Articular chondrocyte of knee joint (primary cell): ENCODE measurements around the gene LAMTOR2. TPM values are rescaled to one million over a fixed set of nuclear protein-coding genes. Genes with fewer than 3 reads are reported as not detected.

Experiments used
- total RNA-seq: library from RNA; depleted of rRNA; stranded (reverse); fragments of >200 nt; gene quantifications from 2 replicates; pipeline ENCODE4 v1.2.3, GENCODE V29; 2012

LAMTOR2 gene
- total RNA-seq, result 35.1 and 35.9 TPM in 2 replicates

DNA sequence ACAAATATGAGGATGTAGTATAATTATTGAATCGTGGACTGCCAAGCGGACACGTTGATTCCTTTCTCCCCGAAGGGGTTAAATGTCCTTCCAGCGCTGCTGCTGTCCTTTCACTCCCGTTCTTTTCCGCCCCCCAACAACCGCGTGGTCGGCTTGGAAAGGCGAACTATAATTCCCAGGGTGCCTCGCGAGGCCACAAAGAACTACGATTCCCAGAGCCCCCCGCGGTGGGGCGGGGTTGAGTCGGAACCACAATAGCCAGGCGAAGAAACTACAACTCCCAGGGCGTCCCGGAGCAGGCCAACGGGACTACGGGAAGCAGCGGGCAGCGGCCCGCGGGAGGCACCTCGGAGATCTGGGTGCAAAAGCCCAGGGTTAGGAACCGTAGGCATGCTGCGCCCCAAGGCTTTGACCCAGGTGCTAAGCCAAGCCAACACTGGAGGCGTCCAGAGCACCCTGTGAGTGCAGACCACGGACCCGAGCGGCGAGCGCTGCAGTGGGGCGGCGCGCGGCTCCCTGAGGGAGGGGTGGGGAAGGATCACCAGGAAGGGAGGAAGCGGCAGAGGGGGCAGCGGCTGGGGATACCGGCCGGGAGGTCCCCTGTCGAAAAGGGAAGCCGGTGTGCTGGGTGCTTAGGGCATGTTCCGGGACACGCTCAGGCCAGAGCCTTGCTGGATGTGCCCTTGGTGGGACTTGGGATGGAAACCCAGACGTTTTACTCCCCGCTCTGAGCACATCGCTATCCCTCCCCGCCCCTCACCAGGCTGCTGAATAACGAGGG is at the start of gene LAMTOR2:
Gene LAMTOR2, plus strand, starts transcription at position 283 of the 781 bp plus-strand sequence. Its CDS starts 108 bp downstream, at position 391.

GRCh38 chr1:156020293-156021092 is 34.1 kb upstream of the LAMTOR2 start, which contains the start of gene SSR2:
Gene SSR2 (minus strand): TSS chr1:156020951. CDS start chr1:156020167, 784 bp downstream.

DNA sequence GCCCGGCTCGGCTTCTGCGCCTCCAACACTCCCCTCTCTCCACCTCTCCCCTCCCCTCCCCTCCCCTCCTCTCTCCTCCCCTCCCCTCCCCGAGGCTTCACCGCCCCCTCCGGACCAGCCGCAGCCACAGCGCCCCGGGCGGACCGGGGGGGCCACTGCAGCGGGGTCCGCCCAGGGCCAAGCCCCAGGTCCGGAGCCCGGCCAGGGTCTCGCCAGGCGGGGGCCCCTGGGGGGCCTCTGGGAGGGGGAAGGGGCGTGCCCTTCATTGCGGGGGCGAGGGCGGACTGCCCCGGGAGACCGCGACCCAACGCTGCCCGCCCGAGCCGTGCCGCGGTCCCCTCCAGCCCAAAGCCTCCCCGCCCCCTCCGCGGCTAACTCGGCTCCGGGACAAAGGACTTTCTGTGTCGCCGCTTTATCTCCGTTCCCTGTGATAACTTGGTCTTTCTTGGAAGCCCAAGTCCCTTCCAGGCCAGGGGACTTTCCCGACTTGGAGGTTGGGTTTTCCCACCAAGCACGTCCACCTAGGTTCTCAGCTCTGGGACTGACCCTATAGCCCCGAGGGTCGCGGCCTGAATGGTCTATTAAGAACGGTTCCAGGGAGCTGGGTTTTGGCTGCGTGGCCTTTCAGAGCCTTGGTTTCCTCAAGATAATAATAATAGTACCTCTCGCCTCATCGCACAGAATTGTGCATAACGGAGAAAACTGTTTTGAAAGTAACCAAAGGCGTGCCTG is 648 bp upstream of the LAMTOR2 start, which contains the start of gene UBQLN4:
Gene UBQLN4, minus strand, starts transcription at position 31 of the 732 bp plus-strand sequence. CDS start 97 bp downstream, outside the sequence.

DNA sequence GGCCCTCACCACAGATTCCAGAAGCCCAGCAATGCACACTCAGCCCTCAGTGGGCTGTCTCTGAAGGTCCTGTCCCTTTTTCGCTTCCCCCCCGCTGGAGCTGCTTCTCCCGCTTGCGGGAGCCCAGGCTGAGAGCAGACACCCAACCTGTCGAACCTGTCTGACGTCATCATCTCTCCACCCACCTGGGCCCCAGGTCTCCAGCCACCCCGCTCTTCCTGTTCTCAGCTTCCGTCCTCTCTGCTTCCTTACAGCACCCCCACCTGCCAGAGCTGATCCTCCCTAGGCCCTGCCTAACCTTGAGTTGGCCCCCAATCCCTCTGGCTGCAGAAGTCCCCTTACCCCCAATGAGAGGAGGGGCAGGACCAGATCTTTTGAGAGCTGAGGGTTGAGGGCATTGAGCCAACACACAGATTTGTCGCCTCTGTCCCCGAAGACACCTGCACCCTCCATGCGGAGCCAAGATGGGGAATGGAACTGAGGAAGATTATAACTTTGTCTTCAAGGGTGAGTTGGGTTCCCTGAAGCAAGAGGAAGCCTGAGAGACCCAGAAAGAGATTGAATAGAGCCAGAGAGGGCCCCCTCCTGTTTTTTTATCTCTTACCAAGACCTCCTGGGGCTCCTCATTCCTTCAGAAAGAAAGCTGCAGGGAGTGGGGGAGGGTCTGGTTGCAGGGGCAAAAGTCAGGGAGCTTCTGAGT is 6.5 kb downstream of the LAMTOR2 start, which contains the start of gene RAB25:
Gene RAB25, plus strand, starts transcription at position 224 of the 700 bp plus-strand sequence. Its CDS starts 241 bp downstream, at position 465.

GRCh38 chr1:156082309-156083091 is 27.9 kb downstream of the LAMTOR2 start, which contains the start of gene MEX3A:
Gene MEX3A (minus strand): TSS chr1:156082465. CDS start chr1:156081998, 467 bp downstream.

Other genes starting within 250 kb of the LAMTOR2 start
- gene GON4L, start 197.6 kb upstream of the LAMTOR2 start, total RNA-seq, result 44.4 and 44.8 TPM in 2 replicates
- gene SYT11, start 195.2 kb upstream of the LAMTOR2 start, total RNA-seq, result 38.2 and 45.9 TPM in 2 replicates
- 38.8 and 42.3 TPM in 2 replicates for gene RIT1, start 143.4 kb upstream of the LAMTOR2 start, total RNA-seq
- gene KHDC4, start 120.4 kb upstream of the LAMTOR2 start, total RNA-seq, result 24.6 and 29.1 TPM in 2 replicates
- not detected in 2 replicates for gene RXFP4, start 113.1 kb upstream of the LAMTOR2 start, total RNA-seq
- gene ARHGEF2, start 76.2 kb upstream of the LAMTOR2 start, total RNA-seq, result 97.5 and 117 TPM in 2 replicates
- 513 and 533 TPM in 2 replicates for gene SSR2, start 33.8 kb upstream of the LAMTOR2 start, total RNA-seq
- gene UBQLN4, start 984 bp upstream of the LAMTOR2 start, total RNA-seq, result 9.9 and 12.3 TPM in 2 replicates
- gene RAB25, start 6.4 kb downstream of the LAMTOR2 start, total RNA-seq, result 0.13 TPM in 1 of 2 replicates, not detected in the other
- 0.91 and 1.1 TPM in 2 replicates for gene MEX3A, start 27.7 kb downstream of the LAMTOR2 start, total RNA-seq
- gene LMNA, start 59.9 kb downstream of the LAMTOR2 start, total RNA-seq, result 866 and 1,017 TPM in 2 replicates
- 2.5 and 2.9 TPM in 2 replicates for gene SEMA4A, start 98.8 kb downstream of the LAMTOR2 start, total RNA-seq
- gene SLC25A44, start 139.3 kb downstream of the LAMTOR2 start, total RNA-seq, result 11.0 and 15.3 TPM in 2 replicates
- gene PMF1, start 158.2 kb downstream of the LAMTOR2 start, total RNA-seq, result 27.6 and 32.4 TPM in 2 replicates
- gene BGLAP, start 187.4 kb downstream of the LAMTOR2 start, total RNA-seq, result 0.32 TPM in 1 of 2 replicates, not detected in the other
- gene PAQR6, start 193.3 kb downstream of the LAMTOR2 start, total RNA-seq, result 0.26 and 0.43 TPM in 2 replicates
- gene SMG5, start 228.0 kb downstream of the LAMTOR2 start, total RNA-seq, result 31.4 and 37.4 TPM in 2 replicates
- gene TMEM79, start 229.5 kb downstream of the LAMTOR2 start, total RNA-seq, result 0.91 and 1.2 TPM in 2 replicates
- 79.1 and 92.9 TPM in 2 replicates for gene GLMP, start 240.9 kb downstream of the LAMTOR2 start, total RNA-seq
- 0.22 TPM in 1 of 2 replicates, not detected in the other for gene VHLL, start 244.5 kb downstream of the LAMTOR2 start, total RNA-seq